OCI-LY7 (cell line): ENCODE data around the gene SGTB.

Source experiments
- EZH2phosphoT487 ChIP-seq: fragments of 200-600 bp; sonication (generic); IDR thresholded peaks from 2 replicates; pipeline ENCODE4 v1.6.1; 2018; ENCODE audit warnings: low read depth, borderline replicate concordance, mild to moderate bottlenecking, mixed run types, antibody characterized with exemption, low read length, moderate library complexity, mixed read lengths
- TF ChIP-seq, protein P1 (sequence below): fragments of 200-600 bp; sonication (generic); conservative IDR thresholded peaks from 2 replicates; pipeline ENCODE4 v1.5.1; 2014; ENCODE audit warnings: mild to moderate bottlenecking, antibody characterized with exemption, low read length, moderate library complexity, mixed read lengths

DNA sequence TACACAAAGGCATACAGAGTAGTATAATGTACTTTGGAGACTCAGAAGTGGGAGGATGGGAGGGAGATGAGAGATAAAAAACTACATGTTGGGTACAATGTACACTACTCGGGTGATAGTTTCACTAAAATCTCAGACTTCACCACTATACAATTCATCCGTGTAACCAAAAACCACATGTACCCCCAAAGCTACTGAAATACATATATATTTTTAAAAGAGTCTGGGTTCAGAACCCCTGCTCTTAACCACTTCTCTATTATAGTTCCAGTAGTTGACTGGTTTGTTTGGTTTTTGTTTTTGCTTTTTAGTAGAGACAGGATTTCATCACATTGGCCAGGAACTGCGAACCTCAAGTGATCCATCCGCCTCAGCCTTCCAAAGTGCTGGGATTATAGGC, 22.6 kb downstream of the SGTB start:
- TF ChIP-seq, protein P1, sequence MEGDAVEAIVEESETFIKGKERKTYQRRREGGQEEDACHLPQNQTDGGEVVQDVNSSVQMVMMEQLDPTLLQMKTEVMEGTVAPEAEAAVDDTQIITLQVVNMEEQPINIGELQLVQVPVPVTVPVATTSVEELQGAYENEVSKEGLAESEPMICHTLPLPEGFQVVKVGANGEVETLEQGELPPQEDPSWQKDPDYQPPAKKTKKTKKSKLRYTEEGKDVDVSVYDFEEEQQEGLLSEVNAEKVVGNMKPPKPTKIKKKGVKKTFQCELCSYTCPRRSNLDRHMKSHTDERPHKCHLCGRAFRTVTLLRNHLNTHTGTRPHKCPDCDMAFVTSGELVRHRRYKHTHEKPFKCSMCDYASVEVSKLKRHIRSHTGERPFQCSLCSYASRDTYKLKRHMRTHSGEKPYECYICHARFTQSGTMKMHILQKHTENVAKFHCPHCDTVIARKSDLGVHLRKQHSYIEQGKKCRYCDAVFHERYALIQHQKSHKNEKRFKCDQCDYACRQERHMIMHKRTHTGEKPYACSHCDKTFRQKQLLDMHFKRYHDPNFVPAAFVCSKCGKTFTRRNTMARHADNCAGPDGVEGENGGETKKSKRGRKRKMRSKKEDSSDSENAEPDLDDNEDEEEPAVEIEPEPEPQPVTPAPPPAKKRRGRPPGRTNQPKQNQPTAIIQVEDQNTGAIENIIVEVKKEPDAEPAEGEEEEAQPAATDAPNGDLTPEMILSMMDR: no peak
- no peak for TF ChIP-seq EZH2phosphoT487
